ENCODE data around the gene TTC24.

The TTC24 gene

GRCh38 chr1:156553860-156554485, 25.6 kb upstream of the TTC24 start:
- no peak for DNase-seq (ENCODE audit: low read depth in 2 of 2, low spot score in 1 of 2)

DNA sequence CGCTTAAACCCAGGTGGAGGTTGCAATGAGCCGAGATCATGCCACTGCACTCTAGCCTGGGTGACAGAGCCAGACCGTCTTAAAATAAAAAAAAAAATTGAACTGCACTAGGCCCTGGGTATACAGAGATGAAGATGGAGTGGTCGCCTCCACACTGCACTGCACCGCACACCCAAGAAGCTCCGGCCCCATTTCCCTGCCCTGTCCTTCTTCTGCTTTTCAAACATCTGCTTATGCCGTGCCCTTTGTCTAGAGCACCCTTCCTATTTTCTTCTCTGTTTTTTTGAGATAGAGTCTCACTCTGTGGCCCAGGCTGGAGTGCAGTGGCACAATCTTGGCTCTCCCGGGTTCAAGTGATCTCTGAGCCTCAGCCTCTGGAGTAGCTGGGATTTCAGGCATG, 24.6 kb upstream of the TTC24 start:
- no peak for DNase-seq (ENCODE audit: low read depth in 2 of 2, low spot score in 1 of 2)

DNA sequence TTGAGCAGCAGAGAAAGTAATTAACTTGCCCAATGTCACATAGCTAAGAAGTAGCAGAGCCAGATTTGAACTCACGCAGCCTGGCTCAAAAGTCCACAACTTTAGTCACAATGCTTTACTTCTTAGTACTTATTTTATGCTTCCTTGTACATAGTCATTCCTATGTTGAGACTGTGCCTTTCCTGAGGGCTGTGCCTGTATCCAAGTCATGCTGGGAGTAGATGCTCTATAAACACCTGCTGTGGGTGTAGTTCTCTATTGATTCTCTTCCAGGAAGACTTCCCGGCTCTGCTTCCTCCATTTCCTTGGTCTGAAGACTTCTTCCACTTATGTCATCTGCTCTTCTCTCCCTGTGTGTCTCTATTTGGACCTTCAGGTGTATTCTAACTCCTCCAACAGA, 23.8 kb upstream of the TTC24 start:
- no peak for DNase-seq (ENCODE audit: low read depth in 2 of 2, low spot score in 1 of 2)

GRCh38 chr1:156556354-156556753, 23.2 kb upstream of the TTC24 start:
- DNase-seq (ENCODE audit: low read depth in 2 of 2, low spot score in 1 of 2): no peak

- no peak for DNase-seq (ENCODE audit: low read depth in 2 of 2, low spot score in 1 of 2)
Observed at GRCh38 chr1:156559086-156559796, 20.3 kb upstream of the TTC24 start.

DNA sequence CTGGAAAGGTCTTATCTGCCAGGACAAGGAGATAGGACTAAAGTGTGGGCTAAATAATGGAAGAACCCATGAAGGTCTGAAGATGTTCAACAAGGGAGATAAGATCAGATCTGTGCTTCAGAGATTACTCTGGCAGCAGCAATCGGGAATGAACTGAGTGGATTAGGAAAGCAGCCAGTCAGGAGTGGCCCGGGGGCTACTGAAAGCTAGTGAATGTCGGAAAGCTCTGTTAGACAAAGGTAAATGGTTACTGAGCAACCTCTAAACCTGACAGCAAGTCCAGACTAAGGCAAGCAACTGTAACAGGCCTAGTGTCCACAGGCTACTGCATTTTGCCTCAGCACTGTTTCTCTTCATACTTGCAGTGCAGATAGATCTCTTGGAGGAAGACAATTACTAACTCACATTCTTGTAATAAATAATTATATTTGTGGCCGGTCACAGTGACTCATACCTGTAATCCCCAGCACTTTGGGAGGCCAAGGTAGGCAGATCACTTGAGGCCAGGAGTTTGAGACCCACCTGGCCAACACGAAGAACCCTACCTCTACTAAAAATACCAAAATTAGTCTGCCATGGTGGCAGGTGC, 19.6 kb upstream of the TTC24 start:
- no peak for DNase-seq (ENCODE audit: low read depth in 2 of 2, low spot score in 1 of 2)

- no peak for DNase-seq (ENCODE audit: low read depth in 2 of 2, low spot score in 1 of 2)
Observed at GRCh38 chr1:156560585-156561163, 18.8 kb upstream of the TTC24 start.

DNA sequence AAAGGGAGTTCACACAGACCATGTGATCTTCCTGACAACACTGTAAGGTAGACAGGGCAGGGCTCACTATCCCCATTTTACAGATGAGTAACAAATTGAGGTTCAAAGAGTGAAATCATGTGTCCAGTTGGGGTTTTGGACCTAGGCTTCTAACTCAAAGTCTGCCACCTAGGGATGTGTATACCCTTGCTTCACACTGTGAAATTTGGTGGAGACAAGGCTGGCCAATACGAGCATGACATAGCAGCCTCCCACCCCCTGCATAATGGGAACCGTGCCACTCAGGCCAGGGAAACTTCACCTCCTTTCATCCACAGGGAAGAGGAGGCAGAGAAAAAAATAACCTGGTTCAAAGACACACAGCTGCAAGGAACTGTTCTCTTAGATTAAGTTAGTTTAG, 14.0 kb upstream of the TTC24 start:
- no peak for DNase-seq (ENCODE audit: low read depth in 2 of 2, low spot score in 1 of 2)

DNA sequence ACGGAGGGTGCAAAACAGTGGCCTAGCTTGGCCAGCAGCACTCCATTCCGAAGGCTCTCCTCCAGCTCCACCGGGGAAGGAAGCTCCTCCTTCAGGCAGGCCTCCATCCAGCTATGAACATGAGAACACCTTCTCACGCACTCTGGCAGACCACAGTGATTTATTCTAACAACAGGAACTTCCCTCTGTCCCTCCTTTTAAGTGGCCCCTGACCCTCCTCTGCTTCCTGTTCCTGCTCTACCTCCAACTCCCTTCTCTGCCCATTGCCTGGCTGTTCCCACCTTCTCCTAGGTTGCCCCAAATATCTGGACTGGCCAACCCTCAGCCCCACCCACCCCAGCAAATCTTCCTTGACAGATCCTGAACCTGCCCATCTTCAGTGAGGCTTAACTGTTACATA, 13.1 kb upstream of the TTC24 start:
- DNase-seq (ENCODE audit: low read depth in 2 of 2, low spot score in 1 of 2): no peak

- no peak for DNase-seq (ENCODE audit: low read depth in 2 of 2, low spot score in 1 of 2)
Observed at GRCh38 chr1:156571261-156571852, 8.2 kb upstream of the TTC24 start.

GRCh38 chr1:156571919-156572662, 7.4 kb upstream of the TTC24 start, which contains the start of gene IQGAP3:
TSS of gene IQGAP3 (minus strand) at chr1:156572565. CDS start at chr1:156572529, 36 bp downstream.
- peak in 1 of 2 donors; percentile 38 for DNase-seq (ENCODE audit: low read depth in 2 of 2, low spot score in 1 of 2)

DNA sequence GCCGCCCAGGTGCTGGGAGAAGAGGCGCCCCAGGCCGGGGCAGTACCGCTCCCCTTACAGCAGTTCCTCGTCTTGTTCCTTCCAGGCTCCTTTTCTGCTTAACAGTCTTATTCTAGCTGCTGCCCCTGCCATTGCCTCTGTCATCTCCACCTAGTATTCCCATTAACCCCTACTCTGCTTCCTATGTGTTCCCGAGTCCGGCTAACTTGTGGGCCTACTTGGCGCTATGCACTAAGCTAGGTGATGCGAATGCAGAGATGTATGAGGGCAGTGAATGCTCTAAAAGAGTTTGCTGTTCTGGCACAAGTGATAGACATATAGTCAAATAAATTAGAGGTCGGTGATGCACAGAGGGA, 6.9 kb upstream of the TTC24 start:
- DNase-seq (ENCODE audit: low read depth in 2 of 2, low spot score in 1 of 2): no peak

GRCh38 chr1:156574039-156574633, 5.4 kb upstream of the TTC24 start:
- DNase-seq (ENCODE audit: low read depth in 2 of 2, low spot score in 1 of 2): no peak

DNA sequence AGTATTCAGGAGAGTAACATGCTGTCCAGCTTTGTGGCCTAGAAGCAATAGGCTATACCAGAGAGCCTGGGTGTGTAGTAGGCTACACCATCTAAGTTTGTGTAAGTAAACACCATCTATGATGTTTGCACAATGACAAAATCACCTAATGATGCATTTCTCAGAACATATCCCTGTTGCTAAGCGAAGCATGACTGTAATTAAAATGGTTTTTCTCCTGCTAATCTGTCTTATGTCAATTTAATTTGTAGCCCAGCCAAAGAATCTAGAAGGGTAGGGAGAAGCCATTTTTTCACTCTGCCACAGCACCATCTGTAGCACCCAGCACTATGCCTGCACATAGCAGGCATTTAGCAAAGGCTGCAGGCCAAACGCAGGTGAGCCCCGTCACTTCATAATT, 2.0 kb upstream of the TTC24 start:
- no peak for DNase-seq (ENCODE audit: low read depth in 2 of 2, low spot score in 1 of 2)

- DNase-seq (ENCODE audit: low read depth in 2 of 2, low spot score in 1 of 2): no peak
Observed at GRCh38 chr1:156578055-156578454, 1.5 kb upstream of the TTC24 start.

GRCh38 chr1:156581661-156582387, 2.3 kb downstream of the TTC24 start:
- peak in 1 of 2 donors; percentile 40 for DNase-seq (ENCODE audit: low read depth in 2 of 2, low spot score in 1 of 2)

DNA sequence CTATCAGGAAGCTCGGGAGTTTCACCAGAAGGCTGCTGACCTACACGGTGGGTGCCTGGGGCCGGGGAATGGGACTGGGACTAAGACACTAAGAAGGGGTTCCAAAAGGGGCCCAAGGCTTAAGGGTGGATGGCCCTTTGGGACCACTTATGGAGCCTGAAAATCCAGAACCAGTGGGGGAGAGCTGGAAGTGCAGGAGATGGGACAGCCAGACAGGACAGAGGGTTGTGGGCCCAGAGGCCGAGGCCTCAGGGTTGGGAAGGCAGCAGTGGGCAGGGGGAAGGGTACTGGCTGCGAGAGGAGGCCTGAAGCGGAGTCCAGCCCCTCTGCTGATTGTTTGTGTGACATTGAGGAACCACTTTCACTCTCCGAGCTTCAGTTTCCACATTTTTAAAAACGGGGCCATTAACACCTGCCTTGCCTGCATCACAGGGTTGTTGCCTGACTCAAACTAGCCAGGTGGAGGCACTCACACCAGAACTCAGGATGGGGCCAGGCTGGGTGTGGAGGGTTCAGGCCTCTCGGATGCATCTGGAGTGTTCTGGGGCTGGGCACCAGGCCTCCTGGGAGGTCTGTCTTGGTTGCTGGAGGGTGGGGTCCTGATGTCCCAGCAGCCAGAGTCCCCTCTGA, 3.0 kb downstream of the TTC24 start:
- DNase-seq (ENCODE audit: low read depth in 2 of 2, low spot score in 1 of 2): no peak

DNA sequence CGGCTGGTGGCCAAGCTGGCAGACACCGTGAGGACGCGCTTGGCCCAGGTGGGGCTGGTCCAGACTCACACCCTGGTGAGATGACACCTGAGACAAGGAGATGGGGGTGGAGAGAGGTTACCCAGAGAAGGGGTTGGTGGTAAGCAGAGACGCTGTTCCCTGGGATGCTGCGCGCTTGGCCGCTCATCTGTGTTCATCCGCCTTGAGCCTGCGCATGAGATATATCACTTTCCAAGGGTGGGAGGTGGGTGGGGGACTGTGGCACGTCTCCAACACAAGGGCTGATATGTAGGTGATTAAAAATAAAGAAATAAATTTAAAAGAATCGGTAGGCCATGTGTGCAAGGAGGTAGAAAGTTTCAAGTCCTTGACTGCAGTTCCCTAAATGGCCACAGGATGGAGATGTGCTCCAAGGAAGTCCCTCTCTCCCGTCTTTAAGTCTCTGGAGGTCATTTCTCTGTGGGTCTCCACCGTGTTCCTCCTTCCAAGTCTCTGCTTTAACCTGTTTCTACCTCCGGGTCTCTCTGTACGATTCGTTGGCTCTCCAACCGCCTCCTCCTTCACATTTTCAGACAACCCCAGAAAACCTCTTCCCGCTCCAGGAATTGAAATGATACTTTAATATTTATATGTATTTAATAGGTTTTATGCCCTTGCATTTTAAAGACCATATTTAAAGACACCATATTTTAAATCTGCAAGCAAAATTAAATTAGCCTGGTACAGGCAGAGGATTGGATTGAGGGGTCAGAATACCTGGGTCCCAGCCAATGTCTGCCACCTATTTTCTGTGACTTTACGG, 4.5 kb downstream of the TTC24 start:
- peak in 1 of 2 donors; percentile 65 for DNase-seq (ENCODE audit: low read depth in 2 of 2, low spot score in 1 of 2)

DNA sequence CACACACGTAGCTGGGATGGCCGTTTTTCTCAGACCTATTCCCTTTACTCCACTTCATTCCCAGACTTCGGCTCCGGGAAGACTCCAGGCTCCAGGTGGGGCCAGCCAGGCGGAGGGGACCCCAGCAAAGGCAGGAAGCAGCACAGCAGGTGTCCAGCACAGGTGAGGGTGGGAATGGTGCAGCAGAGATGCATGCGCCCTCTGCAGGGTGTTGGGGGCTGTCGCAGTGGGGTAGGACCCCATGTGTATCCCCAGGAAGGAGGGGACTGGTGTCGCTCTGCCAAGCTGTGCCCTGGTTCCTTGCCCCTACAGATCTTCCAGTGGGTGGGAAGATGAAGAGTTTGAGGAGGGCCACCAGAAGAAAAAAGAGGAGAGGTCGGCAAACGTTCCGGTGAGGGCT, 5.3 kb downstream of the TTC24 start:
- no peak for DNase-seq (ENCODE audit: low read depth in 2 of 2, low spot score in 1 of 2)

Measured in stimulated activated CD8-positive, alpha-beta memory T cell treated with anti-CD3 and anti-CD28 coated beads, Interleukin-4, amount 100 ng/mL, for 4 hours (primary cell).